22Rv1 (cell line): ENCODE data around the gene PRPSAP2.

Source experiments
- CTCF ChIP-seq: fragments of 450-650 bp; IDR thresholded peaks from 2 replicates; pipeline ENCODE4 v1.5.1; 2017; ENCODE audit warnings: mild to moderate bottlenecking
- ZFX ChIP-seq: fragments of 450-650 bp; IDR thresholded peaks from 2 replicates; pipeline ENCODE4 v1.6.1; 2017; ENCODE audit warnings: antibody characterized with exemption, borderline replicate concordance

- TF ChIP-seq CTCF, result no peak
- TF ChIP-seq ZFX, result no peak
These were observed 7.3 kb upstream of the PRPSAP2 start for GRCh38 chr17:18850679-18851078.
